ENCODE data around the gene PAX5.
"Not testable (repeated sequence)": the region's sequence is repeated elsewhere in the genome, so short reads cannot be mapped to it uniquely, and the experiment has no call there.

The PAX5 gene

GRCh38 chr9:36873247-36873875, 160.7 kb downstream of the PAX5 start:
- no peak overlapping the region for H3K4me3 ChIP-seq (ENCODE audit: severe bottlenecking)
- no peak for DNase-seq (ENCODE audit: low spot score)
- no peaks in the 10 kb centered on the region for H3K9me3 ChIP-seq (ENCODE audit: severe bottlenecking)
- no peaks in the 10 kb centered on the region for H3K4me1 ChIP-seq (ENCODE audit: insufficient read depth, poor library complexity, severe bottlenecking)
- H3K27me3 ChIP-seq (ENCODE audit: insufficient read depth, poor library complexity, severe bottlenecking) = no peaks in the 10 kb centered on the region
- no peak overlapping the region for H3K27ac ChIP-seq (ENCODE audit: poor library complexity, severe bottlenecking)
- ATAC-seq (ENCODE audit: low read depth) = peak; percentile 87
- H3K36me3 ChIP-seq (ENCODE audit: low read depth) = no peaks in the 10 kb centered on the region
- peak; percentile 83 for TF ChIP-seq CTCF (IDR thresholded peaks at IDR 0.05; ENCODE audit: poor library complexity, severe bottlenecking)

DNA sequence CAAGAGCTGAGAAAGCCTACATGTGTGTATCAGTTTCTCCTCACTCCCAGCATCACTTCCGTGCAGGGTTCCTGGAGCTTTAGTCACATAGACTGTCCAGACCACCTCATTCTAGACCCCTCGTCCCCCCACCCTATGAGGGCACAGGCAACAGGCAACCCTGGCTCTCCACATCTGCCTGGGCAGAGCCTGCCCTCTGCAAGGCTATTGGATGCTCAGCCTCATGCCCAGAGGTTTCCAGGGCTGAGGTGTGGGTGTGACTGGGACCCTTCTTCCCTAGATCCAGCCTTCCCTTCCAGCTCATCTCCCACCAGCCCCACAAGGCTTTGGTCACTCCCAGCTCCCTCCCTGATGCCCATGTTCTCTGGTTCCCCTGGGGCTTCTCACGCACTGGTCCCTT, 161.4 kb downstream of the PAX5 start:
- Histone ChIP-seq H3K27ac (ENCODE audit: poor library complexity, severe bottlenecking) (no peak overlapping the region), H3K4me3 (ENCODE audit: severe bottlenecking) (no peak overlapping the region), H3K9me3 (ENCODE audit: severe bottlenecking) (no peaks in the 10 kb centered on the region), H3K36me3 (ENCODE audit: low read depth) (no peaks in the 10 kb centered on the region), H3K4me1 (ENCODE audit: insufficient read depth, poor library complexity, severe bottlenecking) (no peaks in the 10 kb centered on the region), H3K27me3 (ENCODE audit: insufficient read depth, poor library complexity, severe bottlenecking) (peaks cover 3% of the 10 kb centered on the region)
- TF ChIP-seq CTCF (IDR thresholded peaks at IDR 0.05; ENCODE audit: poor library complexity, severe bottlenecking) = no peak
- DNase-seq (ENCODE audit: low spot score) (no peak), ATAC-seq (ENCODE audit: low read depth) (no peak)

DNA sequence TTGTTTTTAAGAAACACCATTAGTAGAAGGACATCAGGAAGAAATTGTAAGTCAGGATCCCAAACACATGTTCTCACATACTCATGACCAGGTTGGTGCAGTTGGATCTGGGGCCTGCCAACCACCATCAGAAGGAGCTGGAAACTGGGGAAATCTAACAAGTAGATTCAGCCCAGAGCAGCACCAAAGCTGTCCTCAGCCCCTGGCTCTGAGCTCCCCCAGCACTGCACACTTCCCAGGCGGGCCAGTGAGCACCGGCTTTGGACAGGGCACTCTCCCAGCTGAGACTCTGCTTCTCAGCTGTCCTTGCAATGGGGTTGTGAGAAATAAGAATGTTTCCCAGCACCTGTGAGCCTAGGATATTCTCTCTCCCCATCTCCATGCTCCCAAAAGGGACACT, 162.5 kb downstream of the PAX5 start:
- no peak for TF ChIP-seq CTCF (IDR thresholded peaks at IDR 0.05; ENCODE audit: poor library complexity, severe bottlenecking)
- H3K4me3 ChIP-seq (ENCODE audit: severe bottlenecking) = no peak overlapping the region
- no peaks in the 10 kb centered on the region for H3K4me1 ChIP-seq (ENCODE audit: insufficient read depth, poor library complexity, severe bottlenecking)
- H3K9me3 ChIP-seq (ENCODE audit: severe bottlenecking) = no peaks in the 10 kb centered on the region
- ATAC-seq (ENCODE audit: low read depth) = no peak
- no peak overlapping the region for H3K27ac ChIP-seq (ENCODE audit: poor library complexity, severe bottlenecking)
- peaks cover 3% of the 10 kb centered on the region for H3K27me3 ChIP-seq (ENCODE audit: insufficient read depth, poor library complexity, severe bottlenecking)
- no peak for DNase-seq (ENCODE audit: low spot score)
- H3K36me3 ChIP-seq (ENCODE audit: low read depth) = no peaks in the 10 kb centered on the region

GRCh38 chr9:36870960-36871359, 163.1 kb downstream of the PAX5 start:
- no peaks in the 10 kb centered on the region for H3K36me3 ChIP-seq (ENCODE audit: low read depth)
- DNase-seq (ENCODE audit: low spot score) = no peak

DNA sequence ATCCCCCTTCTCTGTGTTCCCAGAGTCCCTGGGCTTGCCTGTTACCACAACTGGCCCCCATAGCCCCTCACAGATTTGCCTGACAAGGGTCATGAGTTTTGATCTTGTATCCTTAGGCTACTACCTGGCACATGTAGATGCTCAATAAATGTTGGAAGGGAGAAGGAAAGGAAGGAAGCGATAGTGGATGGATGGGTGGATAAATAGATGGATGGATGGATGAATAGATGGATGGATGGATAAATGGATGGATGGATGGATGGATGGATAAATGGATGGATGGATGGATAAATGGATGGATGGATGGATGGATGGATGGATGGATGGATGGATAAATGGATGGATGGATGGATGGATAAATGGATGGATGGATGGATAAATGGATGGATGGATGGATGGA, 164.5 kb downstream of the PAX5 start:
- not testable (repeated sequence) for H3K27ac ChIP-seq (ENCODE audit: poor library complexity, severe bottlenecking); H3K36me3 ChIP-seq (ENCODE audit: low read depth)

More at GRCh38 chr9:36870960-36871359, 163.1 kb downstream of the PAX5 start:
- Histone ChIP-seq H3K9me3 (ENCODE audit: severe bottlenecking) (no peaks in the 10 kb centered on the region), H3K27me3 (ENCODE audit: insufficient read depth, poor library complexity, severe bottlenecking) (peaks cover 3% of the 10 kb centered on the region), H3K4me3 (ENCODE audit: severe bottlenecking) (no peak overlapping the region), H3K27ac (ENCODE audit: poor library complexity, severe bottlenecking) (no peak overlapping the region), H3K4me1 (ENCODE audit: insufficient read depth, poor library complexity, severe bottlenecking) (no peaks in the 10 kb centered on the region)
- peak; percentile 16; the same call in 1 of the 3 replicates for ATAC-seq (ENCODE audit: low read depth)
- no peak for TF ChIP-seq CTCF (IDR thresholded peaks at IDR 0.05; ENCODE audit: poor library complexity, severe bottlenecking)

More for the DNA sequence above, 164.5 kb downstream of the PAX5 start:
- not testable (repeated sequence) for H3K4me3 ChIP-seq (ENCODE audit: severe bottlenecking); ATAC-seq (ENCODE audit: low read depth); H3K9me3 ChIP-seq (ENCODE audit: severe bottlenecking); H3K4me1 ChIP-seq (ENCODE audit: insufficient read depth, poor library complexity, severe bottlenecking); H3K27me3 ChIP-seq (ENCODE audit: insufficient read depth, poor library complexity, severe bottlenecking); DNase-seq (ENCODE audit: low spot score)

Data from RWPE2 (cell line).